Kidney epithelial cell (primary cell): ENCODE measurements around the gene INPP5A. TPM values are rescaled to one million over a fixed set of nuclear protein-coding genes. Genes with fewer than 3 reads are reported as not detected.

Experiments used
- DNase-seq: peaks from one replicate; pipeline ENCODE4 v3.0.0-alpha.2; 2010; ENCODE audit warnings: low read depth
- H3K27me3 ChIP-seq: 2 replicates; pipeline ENCODE4 v1.6.0; 2011; ENCODE audit warnings: low read length; ENCODE audit not compliant: control insufficient read depth, insufficient read depth
- H3K36me3 ChIP-seq: 2 replicates; pipeline ENCODE4 v1.5.1; 2011; ENCODE audit warnings: low read length; ENCODE audit not compliant: control insufficient read depth, insufficient read depth
- H3K4me3 ChIP-seq: 2 replicates; pipeline ENCODE4 v1.5.1; 2011; ENCODE audit warnings: low read depth, mild to moderate bottlenecking, control low read depth, low read length
- total RNA-seq: library from RNA; depleted of rRNA; stranded (reverse); fragments of >200 nt; gene quantifications from 2 replicates; pipeline ENCODE4 v1.2.3, GENCODE V29; 2015
- TF ChIP-seq, protein P1 (sequence below): IDR thresholded peaks from 2 replicates; pipeline ENCODE4 v1.5.1; 2011; ENCODE audit warnings: mild to moderate bottlenecking, moderate library complexity, low read length, control low read depth, inconsistent platforms; ENCODE audit not compliant: insufficient read depth, poor library complexity, severe bottlenecking

Gene INPP5A
- total RNA-seq, 1 donor from 2014 or later: 45.1 TPM

DNA sequence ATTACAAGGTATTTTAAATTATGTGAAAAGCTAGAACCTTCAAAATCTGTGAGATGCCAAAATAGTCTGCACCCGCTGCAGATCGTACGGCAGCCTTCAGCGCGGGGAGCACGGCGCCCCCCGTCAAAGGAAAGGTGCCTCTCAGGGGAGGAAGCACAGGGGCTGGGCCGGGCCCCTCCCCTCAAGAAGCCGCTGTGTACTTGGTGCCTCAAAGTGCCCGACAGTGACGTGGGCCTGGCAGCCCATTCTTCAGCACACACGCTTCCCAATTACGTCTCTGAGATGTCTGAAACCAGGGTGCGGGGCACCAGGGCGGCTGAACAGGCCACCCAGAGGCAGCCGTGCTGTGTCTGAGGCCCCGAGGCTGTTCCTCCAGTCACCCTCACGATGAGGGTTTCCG is 116.1 kb downstream of the INPP5A start:
- DNase-seq: no peak
- TF ChIP-seq, protein P1, sequence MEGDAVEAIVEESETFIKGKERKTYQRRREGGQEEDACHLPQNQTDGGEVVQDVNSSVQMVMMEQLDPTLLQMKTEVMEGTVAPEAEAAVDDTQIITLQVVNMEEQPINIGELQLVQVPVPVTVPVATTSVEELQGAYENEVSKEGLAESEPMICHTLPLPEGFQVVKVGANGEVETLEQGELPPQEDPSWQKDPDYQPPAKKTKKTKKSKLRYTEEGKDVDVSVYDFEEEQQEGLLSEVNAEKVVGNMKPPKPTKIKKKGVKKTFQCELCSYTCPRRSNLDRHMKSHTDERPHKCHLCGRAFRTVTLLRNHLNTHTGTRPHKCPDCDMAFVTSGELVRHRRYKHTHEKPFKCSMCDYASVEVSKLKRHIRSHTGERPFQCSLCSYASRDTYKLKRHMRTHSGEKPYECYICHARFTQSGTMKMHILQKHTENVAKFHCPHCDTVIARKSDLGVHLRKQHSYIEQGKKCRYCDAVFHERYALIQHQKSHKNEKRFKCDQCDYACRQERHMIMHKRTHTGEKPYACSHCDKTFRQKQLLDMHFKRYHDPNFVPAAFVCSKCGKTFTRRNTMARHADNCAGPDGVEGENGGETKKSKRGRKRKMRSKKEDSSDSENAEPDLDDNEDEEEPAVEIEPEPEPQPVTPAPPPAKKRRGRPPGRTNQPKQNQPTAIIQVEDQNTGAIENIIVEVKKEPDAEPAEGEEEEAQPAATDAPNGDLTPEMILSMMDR: no peak
- Histone ChIP-seq H3K27me3 (no peaks in the 10 kb centered on the region), H3K4me3 (no peak overlapping the region), H3K36me3 (no peaks in the 10 kb centered on the region)

DNA sequence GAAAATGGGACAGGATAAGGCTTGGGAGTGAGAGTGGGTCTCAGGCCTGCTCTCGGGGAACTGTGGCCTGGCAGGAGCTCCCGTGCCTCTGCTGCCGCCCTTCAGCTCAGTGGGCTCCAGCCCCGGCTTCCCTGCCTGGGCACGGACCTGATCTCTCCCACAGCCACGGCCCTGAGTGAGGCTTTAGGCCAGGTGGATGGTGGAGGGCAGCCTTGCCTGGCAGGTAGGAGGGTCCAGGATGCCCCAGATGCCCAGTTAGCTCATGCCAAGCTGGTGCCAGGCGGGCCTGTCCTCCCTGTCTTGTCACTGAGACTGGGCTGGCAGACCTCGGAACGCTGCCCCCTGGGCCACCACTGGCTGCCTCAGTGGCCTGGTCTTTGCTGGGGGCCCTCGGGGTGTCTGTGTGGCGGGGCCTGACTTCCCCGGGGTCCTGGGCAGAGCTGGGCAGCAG is 116.6 kb downstream of the INPP5A start:
- no peak for DNase-seq
- no peaks in the 10 kb centered on the region for H3K36me3 ChIP-seq
- no peaks in the 10 kb centered on the region for H3K27me3 ChIP-seq
- no peak overlapping the region for H3K4me3 ChIP-seq
- TF ChIP-seq, protein P1: no peak

DNA sequence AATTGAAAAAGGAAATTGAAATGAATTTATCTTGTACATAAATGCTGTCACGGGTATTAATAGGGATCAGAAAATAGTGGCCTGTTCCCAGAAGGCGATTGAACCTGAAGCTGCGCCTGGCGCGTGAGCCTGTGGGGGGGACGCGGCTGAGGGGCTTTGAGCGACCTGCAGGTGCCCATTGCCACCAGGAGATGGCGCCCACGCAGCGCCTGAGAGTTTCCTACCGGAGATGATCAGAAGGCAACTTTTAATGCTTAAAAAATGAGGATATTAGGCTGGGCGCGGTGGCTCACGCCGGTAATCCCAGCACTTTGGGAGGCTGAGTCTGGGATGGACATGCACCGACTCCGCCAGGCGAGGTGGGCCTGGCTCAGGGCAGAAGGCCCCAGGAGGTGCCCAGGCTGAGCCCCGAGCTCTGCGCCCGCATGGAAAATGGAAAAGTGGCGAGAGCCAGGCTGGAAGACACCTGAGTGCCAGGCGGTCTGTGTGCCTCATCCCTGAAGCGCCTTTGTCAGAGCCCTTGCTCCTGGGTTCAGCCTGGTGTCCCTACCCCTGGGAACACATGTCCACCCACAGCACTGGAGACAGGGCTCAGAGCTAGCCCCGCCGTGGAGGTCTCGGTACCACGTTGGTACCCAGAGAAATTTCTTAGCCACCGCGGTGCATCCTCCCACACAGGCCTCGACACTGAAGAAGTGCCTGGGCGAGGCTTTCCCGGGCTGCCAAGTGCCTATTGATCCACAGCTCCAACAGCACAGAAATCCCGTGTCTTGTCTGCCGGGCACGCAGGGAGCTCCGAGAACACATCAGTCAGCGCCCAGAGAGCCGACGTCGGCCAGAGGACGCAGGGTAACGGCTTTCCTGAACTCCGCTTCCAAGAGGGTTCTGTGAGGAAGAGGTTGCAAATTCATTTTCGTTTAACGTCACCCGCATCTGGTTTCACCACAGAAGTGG is 117.4 kb downstream of the INPP5A start:
- H3K27me3 ChIP-seq: no peaks in the 10 kb centered on the region
- DNase-seq: no peak

DNA sequence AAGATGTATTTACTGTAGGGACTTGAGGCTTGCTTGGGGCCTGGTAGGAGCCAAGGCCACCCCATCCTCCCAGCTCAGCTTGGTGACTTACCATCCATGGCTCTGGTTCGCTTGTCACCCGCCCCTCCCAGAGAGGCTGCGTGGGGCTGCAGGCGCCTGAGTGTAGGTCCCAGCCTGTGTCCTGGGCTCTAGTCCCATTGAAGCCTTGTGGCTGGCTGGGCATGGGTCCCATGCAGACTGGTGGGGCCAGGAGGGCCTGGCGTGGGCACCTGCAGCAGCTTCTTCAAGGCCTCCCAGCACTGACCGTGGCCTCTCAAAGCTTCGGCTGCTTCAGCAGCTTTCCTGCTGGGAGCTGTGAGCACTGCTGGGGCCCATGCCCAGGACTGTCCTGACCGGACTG is 118.1 kb downstream of the INPP5A start:
- no peak overlapping the region for H3K4me3 ChIP-seq
- no peak for DNase-seq
- TF ChIP-seq, protein P1: no peak
- H3K27me3 ChIP-seq: no peaks in the 10 kb centered on the region
- H3K36me3 ChIP-seq: no peaks in the 10 kb centered on the region

More for the DNA sequence above, 117.4 kb downstream of the INPP5A start:
- TF ChIP-seq, protein P1: peak; percentile 97
- Histone ChIP-seq H3K36me3 (no peaks in the 10 kb centered on the region), H3K4me3 (no peak overlapping the region)

DNA sequence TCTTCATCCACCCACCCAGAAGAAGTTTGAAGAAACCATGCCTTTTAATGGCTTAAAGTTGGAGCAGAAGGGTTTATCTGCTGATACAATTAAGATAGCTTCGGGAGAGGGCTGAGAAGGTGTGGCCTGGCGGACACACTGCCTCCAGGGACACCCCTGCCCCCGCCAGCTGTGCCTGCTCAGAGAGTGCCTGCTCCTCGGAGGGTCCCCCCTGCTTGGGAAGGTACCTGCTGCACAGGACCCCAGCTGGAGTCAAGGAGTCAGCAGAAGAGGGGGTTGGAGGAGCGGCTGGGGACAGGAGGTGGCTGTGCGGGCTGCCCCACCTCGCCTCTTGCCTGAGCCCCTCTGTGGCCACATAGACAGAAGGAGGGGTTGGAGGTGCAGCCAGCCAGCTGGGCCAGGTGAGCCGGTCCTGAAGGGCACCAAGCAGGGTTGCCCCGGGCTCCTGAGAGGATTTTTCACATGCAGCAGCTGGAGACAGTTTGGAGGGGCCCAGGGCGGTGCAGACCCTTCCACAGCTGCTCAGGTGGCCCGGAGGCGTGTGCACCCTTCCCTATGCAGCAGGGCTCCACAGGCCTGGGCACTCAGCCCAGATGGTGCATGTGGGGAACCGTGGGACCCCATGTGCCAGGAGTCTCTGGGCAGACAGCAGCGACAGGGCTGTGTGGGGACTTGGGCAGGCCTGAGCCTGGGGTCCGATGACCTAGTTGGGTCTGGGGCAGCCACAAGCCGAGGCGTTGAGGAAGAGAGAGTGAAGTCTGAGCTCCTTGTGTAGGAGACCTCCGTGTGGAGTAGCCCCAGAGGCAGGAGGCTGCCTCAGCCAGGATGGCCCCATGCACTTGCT is 118.9 kb downstream of the INPP5A start:
- TF ChIP-seq, protein P1: no peak
- Histone ChIP-seq H3K4me3 (no peak overlapping the region), H3K36me3 (no peaks in the 10 kb centered on the region), H3K27me3 (no peaks in the 10 kb centered on the region)
- no peak for DNase-seq
